HepG2 (cell line): ENCODE measurements around the gene PRKCE. TPM values are rescaled to one million over a fixed set of nuclear protein-coding genes. Genes with fewer than 3 reads are reported as not detected.

Source experiments
- ARNT2 ChIP-seq: sonication (generic); formaldehyde crosslinking; IDR thresholded peaks from 2 replicates; pipeline ENCODE4 v1.8.0; 2022; ENCODE audit warnings: mild to moderate bottlenecking, low read depth, missing genetic modification reagents, moderate library complexity
- ARNTL ChIP-seq: sonication (generic); formaldehyde crosslinking; IDR thresholded peaks from 2 replicates; pipeline ENCODE4 v1.4.0; 2020; ENCODE audit warnings: mild to moderate bottlenecking, missing genetic modification reagents
- BCL3 ChIP-seq: sonication (generic); formaldehyde crosslinking; IDR thresholded peaks from 2 replicates; pipeline ENCODE4 v1.5.1; 2020; ENCODE audit warnings: mild to moderate bottlenecking, missing genetic modification reagents, moderate library complexity
- BRD4 ChIP-seq: sonication (generic); formaldehyde crosslinking; IDR thresholded peaks from 2 replicates; pipeline ENCODE4 v1.4.0; 2020; ENCODE audit warnings: missing genetic modification reagents
- FOXO1 ChIP-seq: sonication (generic); formaldehyde crosslinking; IDR thresholded peaks from 2 replicates; pipeline ENCODE4 v1.4.0; 2020; ENCODE audit warnings: missing genetic modification reagents
- IKZF4 ChIP-seq: sonication (generic); formaldehyde crosslinking; IDR thresholded peaks from 2 replicates; pipeline ENCODE4 v1.5.1; 2020; ENCODE audit warnings: borderline replicate concordance, mild to moderate bottlenecking, low read depth, missing genetic modification reagents; ENCODE audit errors: not compliant biosample characterization
- ISX ChIP-seq: sonication (generic); formaldehyde crosslinking; conservative IDR thresholded peaks from 2 replicates; pipeline ENCODE4 v1.5.0; 2020; ENCODE audit warnings: missing genetic modification reagents
- MXI1 ChIP-seq: IDR thresholded peaks from 3 replicates; pipeline ENCODE4 v1.6.1; 2012; ENCODE audit warnings: low read depth, low read length, inconsistent platforms, borderline replicate concordance
- PAXIP1 ChIP-seq: sonication (generic); formaldehyde crosslinking; conservative IDR thresholded peaks from 2 replicates; pipeline ENCODE4 v1.4.0; 2020; ENCODE audit warnings: mild to moderate bottlenecking, missing genetic modification reagents, moderate library complexity
- PTBP1 ChIP-seq: fragments of 200-400 bp; formaldehyde crosslinking; IDR thresholded peaks from 2 replicates; pipeline ENCODE4 v1.6.1; 2018; ENCODE audit warnings: low read length, low read depth; ENCODE audit not compliant: poor library complexity, severe bottlenecking
- SALL1 ChIP-seq: sonication (generic); formaldehyde crosslinking; IDR thresholded peaks from 2 replicates; pipeline ENCODE4 v1.8.0; 2022; ENCODE audit warnings: mild to moderate bottlenecking, missing genetic modification reagents
- ZBED4 ChIP-seq: sonication (generic); formaldehyde crosslinking; IDR thresholded peaks from 2 replicates; pipeline ENCODE4 v1.4.0; 2020; ENCODE audit warnings: missing genetic modification reagents, borderline replicate concordance
- ZNF275 ChIP-seq: sonication (generic); formaldehyde crosslinking; IDR thresholded peaks from 2 replicates; pipeline ENCODE4 v1.8.0; 2022; ENCODE audit warnings: missing genetic modification reagents, mild to moderate bottlenecking, inconsistent platforms, borderline replicate concordance
- ZNF703 ChIP-seq: sonication (generic); formaldehyde crosslinking; IDR thresholded peaks from 2 replicates; pipeline ENCODE4 v1.5.1; 2020; ENCODE audit warnings: missing genetic modification reagents, mild to moderate bottlenecking, moderate library complexity, borderline replicate concordance
- ZNF713 ChIP-seq: sonication (generic); formaldehyde crosslinking; IDR thresholded peaks from 2 replicates; pipeline ENCODE4 v1.4.0; 2020; ENCODE audit warnings: mild to moderate bottlenecking, missing genetic modification reagents
- ZSCAN22 ChIP-seq: sonication (generic); formaldehyde crosslinking; IDR thresholded peaks from 2 replicates; pipeline ENCODE4 v1.4.0; 2020; ENCODE audit warnings: mild to moderate bottlenecking, missing genetic modification reagents
- polyA plus RNA-seq, 8 experiments: library from polyadenylated mRNA; depleted of rRNA in 3 of 8; stranded (reverse) in 7 of 8; unstranded in 1 of 8; fragments of >200 nt; fragmentation: Illumina TruSeq in 4 of 8; extraction: Trizol in 4 of 8; gene quantifications; 2 replicates each; pipeline versions ENCODE4 v1.2.1 to v1.2.3, GENCODE V29; 2011 to 2016; ENCODE audit warnings: low read depth in 4 of 8, missing spikeins in 1 of 8, mixed read lengths in 1 of 8; ENCODE audit not compliant: insufficient read depth in 1 of 8
- total RNA-seq, 5 experiments: library from RNA; depleted of rRNA; stranded (reverse); fragments of >200 nt; fragmentation: Illumina TruSeq; extraction: Trizol; gene quantifications; 2 replicates each; pipeline ENCODE4 v1.2.3, GENCODE V29; 2016; ENCODE audit warnings: low read depth in 1 of 5

The PRKCE gene
- total and polyA plus RNA-seq, 2 of the 13 experiments (the other 11 are each of a cell fraction or from before 2014, with no cell fraction given): 1.0 to 3.9 TPM

GRCh38 chr2:46062637-46063412 is 411.4 kb downstream of the PRKCE start (continued):
- no peak for TF ChIP-seq FOXO1 (CRISPR knock-in tag)
- no peak for TF ChIP-seq BRD4
- no peak for TF ChIP-seq ZNF713 (CRISPR knock-in tag)
- no peak for TF ChIP-seq IKZF4 (CRISPR knock-in tag)
- TF ChIP-seq PTBP1: no peak
- no peak for TF ChIP-seq PAXIP1 (CRISPR knock-in tag)
- 0 out of 2 replicates have a peak, but pooled peaks have one; percentile 29 for TF ChIP-seq ARNT2 (CRISPR knock-in tag)
- TF ChIP-seq ZNF275 (CRISPR knock-in tag): no peak
- TF ChIP-seq ZNF703: no peak
- TF ChIP-seq ARNTL (CRISPR knock-in tag): no peak
- TF ChIP-seq ZBED4 (CRISPR knock-in tag): peak; percentile 73; the same call in 1 of the 2 replicates
- TF ChIP-seq MXI1: no peak
- no peak for TF ChIP-seq SALL1
- no peak for TF ChIP-seq ISX
- no peak for TF ChIP-seq ZSCAN22 (CRISPR knock-in tag)
- TF ChIP-seq BCL3 (CRISPR knock-in tag): no peak
